Measurements from ENCODE around the gene LBR.

The LBR gene

DNA sequence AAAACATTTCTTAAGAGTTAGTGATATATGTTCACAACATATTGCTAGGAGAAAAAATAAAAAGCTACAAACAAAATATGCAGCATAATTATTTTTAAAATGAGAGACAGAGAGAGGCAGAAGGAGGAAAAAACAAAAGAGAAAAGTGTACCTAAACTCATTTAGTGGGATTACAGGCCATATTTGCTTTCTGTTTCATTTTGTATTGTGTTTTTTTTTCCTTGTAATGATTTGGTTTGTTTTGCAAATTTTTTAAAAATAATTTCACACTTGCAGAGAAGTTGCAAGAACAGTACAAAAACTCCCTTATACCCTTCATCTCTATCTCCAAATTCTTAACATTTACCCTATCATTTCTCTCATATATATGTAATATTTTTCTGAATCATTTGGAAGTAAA is 65.0 kb downstream of the LBR start:
- in situ Hi-C loops (cut with HindIII; ENCODE audit: low sequenced_read_pairs): no loop called here
- DNase-seq (ENCODE audit: low read depth, low spot score): no peak
- H3K4me3 ChIP-seq (ENCODE audit: low read depth, low read length): no peak overlapping the region
- TF ChIP-seq, protein P1, sequence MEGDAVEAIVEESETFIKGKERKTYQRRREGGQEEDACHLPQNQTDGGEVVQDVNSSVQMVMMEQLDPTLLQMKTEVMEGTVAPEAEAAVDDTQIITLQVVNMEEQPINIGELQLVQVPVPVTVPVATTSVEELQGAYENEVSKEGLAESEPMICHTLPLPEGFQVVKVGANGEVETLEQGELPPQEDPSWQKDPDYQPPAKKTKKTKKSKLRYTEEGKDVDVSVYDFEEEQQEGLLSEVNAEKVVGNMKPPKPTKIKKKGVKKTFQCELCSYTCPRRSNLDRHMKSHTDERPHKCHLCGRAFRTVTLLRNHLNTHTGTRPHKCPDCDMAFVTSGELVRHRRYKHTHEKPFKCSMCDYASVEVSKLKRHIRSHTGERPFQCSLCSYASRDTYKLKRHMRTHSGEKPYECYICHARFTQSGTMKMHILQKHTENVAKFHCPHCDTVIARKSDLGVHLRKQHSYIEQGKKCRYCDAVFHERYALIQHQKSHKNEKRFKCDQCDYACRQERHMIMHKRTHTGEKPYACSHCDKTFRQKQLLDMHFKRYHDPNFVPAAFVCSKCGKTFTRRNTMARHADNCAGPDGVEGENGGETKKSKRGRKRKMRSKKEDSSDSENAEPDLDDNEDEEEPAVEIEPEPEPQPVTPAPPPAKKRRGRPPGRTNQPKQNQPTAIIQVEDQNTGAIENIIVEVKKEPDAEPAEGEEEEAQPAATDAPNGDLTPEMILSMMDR (IDR thresholded peaks at IDR 0.05; ENCODE audit: low read depth, low read length): no peak

DNA sequence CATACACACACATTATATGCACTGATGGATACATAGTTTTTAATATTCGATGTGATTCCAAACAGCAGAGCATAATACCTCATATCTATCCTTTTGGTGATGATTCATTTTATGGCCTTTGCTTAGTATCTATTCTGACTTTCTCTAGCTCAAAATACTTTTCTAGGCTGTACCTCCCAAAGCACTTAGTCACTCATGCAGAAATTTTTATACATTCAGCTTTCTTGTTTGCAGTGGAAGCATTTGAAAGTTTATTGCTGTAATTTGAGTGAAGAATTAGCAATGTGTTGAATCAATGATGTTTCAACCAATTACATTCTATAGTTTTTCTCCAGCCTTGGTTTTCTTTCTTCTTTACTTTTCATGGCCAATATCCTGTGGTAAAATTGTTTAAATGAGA is 66.7 kb downstream of the LBR start:
- H3K4me3 ChIP-seq (ENCODE audit: low read depth, low read length): no peak overlapping the region
- DNase-seq (ENCODE audit: low read depth, low spot score): no peak
- in situ Hi-C loops (cut with HindIII; ENCODE audit: low sequenced_read_pairs): no loop called here
- TF ChIP-seq, protein P1 (IDR thresholded peaks at IDR 0.05; ENCODE audit: low read depth, low read length): no peak

DNA sequence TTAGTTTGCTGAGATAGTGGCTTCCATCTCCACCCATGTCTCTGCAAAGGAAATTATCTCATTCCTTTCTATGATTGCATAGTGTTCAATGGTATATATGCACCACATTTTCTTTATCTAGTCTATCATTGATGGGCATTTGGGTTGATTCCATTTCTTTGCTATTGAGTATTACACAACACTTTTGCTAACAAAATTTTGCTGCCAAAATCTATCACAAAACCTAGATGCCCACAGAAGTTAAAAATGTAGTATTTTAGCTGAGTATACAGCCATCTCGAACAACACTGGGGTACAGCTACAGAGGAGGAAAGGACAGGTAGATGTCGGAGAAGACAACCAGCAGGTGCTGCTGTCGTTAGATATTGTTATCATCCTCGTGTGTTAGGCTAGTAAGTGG is 67.7 kb downstream of the LBR start:
- in situ Hi-C loops (cut with HindIII; ENCODE audit: low sequenced_read_pairs): no loop called here
- no peak for DNase-seq (ENCODE audit: low read depth, low spot score)
- H3K4me3 ChIP-seq (ENCODE audit: low read depth, low read length): no peak overlapping the region
- TF ChIP-seq, protein P1 (IDR thresholded peaks at IDR 0.05; ENCODE audit: low read depth, low read length): no peak

DNA sequence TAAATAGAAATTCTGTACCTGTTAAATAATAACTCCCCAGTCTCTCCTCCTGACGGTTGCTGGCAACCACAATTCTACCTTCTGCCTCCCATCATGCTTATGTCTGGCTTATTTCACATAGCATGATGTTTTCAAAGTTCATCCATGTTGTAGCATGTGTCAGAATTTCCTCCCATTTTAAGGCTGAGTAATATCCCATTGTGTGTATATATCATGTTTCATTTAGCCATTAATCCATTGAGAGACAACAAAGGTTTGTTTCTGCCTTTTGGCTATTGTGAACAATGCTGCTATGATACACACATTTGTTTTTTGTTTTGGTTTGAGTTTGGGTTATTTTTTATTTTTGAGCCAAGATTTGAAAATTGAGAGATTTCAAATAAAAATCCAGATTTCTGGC is 72.0 kb downstream of the LBR start:
- no peak overlapping the region for H3K4me3 ChIP-seq (ENCODE audit: low read depth, low read length)
- in situ Hi-C loops (cut with HindIII; ENCODE audit: low sequenced_read_pairs): no loop called here
- DNase-seq (ENCODE audit: low read depth, low spot score): no peak
- TF ChIP-seq, protein P1 (IDR thresholded peaks at IDR 0.05; ENCODE audit: low read depth, low read length): no peak

DNA sequence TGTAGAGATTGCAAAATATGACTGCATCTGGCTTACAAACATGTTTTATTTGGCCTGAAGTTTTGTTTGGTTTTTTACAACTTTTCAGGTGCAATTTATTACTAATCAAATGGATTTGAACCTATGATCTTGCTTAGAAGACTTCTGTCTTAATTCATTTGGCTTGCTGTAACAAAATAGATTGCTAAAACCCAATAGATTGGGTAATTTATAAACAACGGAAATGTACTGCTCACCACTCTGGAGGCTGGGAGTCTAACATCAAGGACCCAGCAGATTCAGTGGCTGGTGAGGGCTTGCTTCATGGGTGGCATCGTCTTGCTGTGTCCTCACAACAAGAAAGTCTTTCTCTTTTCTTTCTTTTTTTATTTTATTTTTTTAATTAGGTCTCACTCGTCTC is 72.9 kb downstream of the LBR start:
- H3K4me3 ChIP-seq (ENCODE audit: low read depth, low read length): no peak overlapping the region
- TF ChIP-seq, protein P1 (IDR thresholded peaks at IDR 0.05; ENCODE audit: low read depth, low read length): no peak
- in situ Hi-C loops (cut with HindIII; ENCODE audit: low sequenced_read_pairs): no loop called here
- DNase-seq (ENCODE audit: low read depth, low spot score): no peak

Data from astrocyte of the spinal cord (primary cell).